Uterus (tissue), 4 donors: ENCODE results near the gene CTNNBIP1. TPM values are rescaled to one million over a fixed set of nuclear protein-coding genes. Genes with fewer than 3 reads are reported as not detected.
A peak's percentile ranks its signal among the peaks of the same experiment; 100 is the strongest.

Experiments
- DNase-seq, 2 donors: peaks; one replicate each; pipeline ENCODE4 v3.0.0-alpha.2; 2019 to 2020
- H3K27ac ChIP-seq, 2 donors: fragments of 200-600 bp; sonication (generic); 1 replicate in 1 of 2; 2 replicates in 1 of 2; pipeline ENCODE4 v1.5.1; 2016 to 2018
- H3K27me3 ChIP-seq, 2 donors: fragments of 200-600 bp; sonication (generic); one replicate each; pipeline ENCODE4 v1.5.1; 2018 to 2019; ENCODE audit warnings: control low read depth in 1 of 2
- H3K36me3 ChIP-seq, 2 donors: fragments of 200-600 bp; sonication (generic); one replicate each; pipeline ENCODE4 v1.5.1; 2019; ENCODE audit warnings: control low read depth in 1 of 2
- H3K4me1 ChIP-seq, 2 donors: fragments of 200-600 bp; sonication (generic); one replicate each; pipeline ENCODE4 v1.5.1; 2018 to 2019; ENCODE audit warnings: control low read depth in 1 of 2
- H3K4me3 ChIP-seq, 2 donors: fragments of 200-600 bp; sonication (generic); 1 replicate in 1 of 2; 2 replicates in 1 of 2; pipeline ENCODE4 v1.5.1; 2018 to 2019; ENCODE audit warnings: mild to moderate bottlenecking in 1 of 2
- H3K9me3 ChIP-seq, 2 donors: fragments of 200-600 bp; sonication (generic); one replicate each; pipeline ENCODE4 v1.5.1; 2019; ENCODE audit warnings: control low read depth in 1 of 2
- CTCF ChIP-seq, 4 experiments: fragments of 200-600 bp in 2 of 4; fragments of 450-650 bp in 2 of 4; sonication (generic) in 2 of 4; IDR thresholded peaks; one replicate each; pipeline ENCODE4 v1.5.1; 2016 to 2019; ENCODE audit warnings: antibody characterized with exemption in 4 of 4, mild to moderate bottlenecking in 2 of 4, moderate library complexity in 1 of 4
- POLR2A ChIP-seq, 2 donors: fragments of 450-650 bp; IDR thresholded peaks; one replicate each; pipeline ENCODE4 v1.6.1; 2016; ENCODE audit warnings: antibody characterized with exemption in 2 of 2, mild to moderate bottlenecking in 1 of 2, moderate library complexity in 1 of 2
- intact Hi-C: fragments of 100-400 bp; cut with DNase I; formaldehyde crosslinking; loops from one replicate; pipeline ENCODE4 v1.15.1; 2023; ENCODE audit warnings: low total_unique reads
- total RNA-seq, 4 donors: library from RNA; depleted of rRNA in 3 of 4; stranded (reverse); fragments of >200 nt in 3 of 4; gene quantifications; one replicate each; pipeline versions ENCODE4 v1.1.0 to v1.2.4, GENCODE V29; 2014 to 2023
- donor health status: DM: yes; HTN: yes; CAD: no.

CTNNBIP1 gene
- total RNA-seq, 4 donors from 2014 or later, result 4.7 to 26.6 (median 13.6) TPM

GRCh38 chr1:9870572-9870971 lies 39.5 kb downstream of the CTNNBIP1 start:
- Histone ChIP-seq H3K4me1 (peaks cover 0 to 3% of the 10 kb centered on the region in 2 donors), H3K27ac (no peak overlapping the region), H3K9me3 (no peaks in the 10 kb centered on the region), H3K36me3 (no peaks in the 10 kb centered on the region), H3K4me3 (no peak overlapping the region), H3K27me3 (no peaks in the 10 kb centered on the region)
- no peak for TF ChIP-seq CTCF (IDR thresholded peaks at IDR 0.05)
- no peak for TF ChIP-seq POLR2A (IDR thresholded peaks at IDR 0.05)
- intact Hi-C loops, result no loop called here
- no peak for DNase-seq

GRCh38 chr1:9869831-9870251 lies 40.2 kb downstream of the CTNNBIP1 start:
- Histone ChIP-seq H3K27me3 (no peaks in the 10 kb centered on the region), H3K9me3 (no peaks in the 10 kb centered on the region), H3K4me3 (no peak overlapping the region), H3K4me1 (peaks cover 0 to 3% of the 10 kb centered on the region in 2 donors), H3K36me3 (no peaks in the 10 kb centered on the region), H3K27ac (no peak overlapping the region)
- TF ChIP-seq CTCF (IDR thresholded peaks at IDR 0.05), result no peak
- TF ChIP-seq POLR2A (IDR thresholded peaks at IDR 0.05), result no peak
- intact Hi-C loops, result loop anchor here (5.0 to 10.0 kb wide), 3 partner anchors 88 to 245 kb away; no protein-coding TSS in a partner anchor
- DNase-seq, result no peak

- H3K4me1 ChIP-seq, result peaks cover 0 to 3% of the 10 kb centered on the region in 2 donors
- no peaks in the 10 kb centered on the region for H3K36me3 ChIP-seq
- intact Hi-C loops, result loop anchor here (5.0 to 10.0 kb wide), 3 partner anchors 86 to 243 kb away; no protein-coding TSS in a partner anchor
- H3K27me3 ChIP-seq, result no peaks in the 10 kb centered on the region
- no peak overlapping the region for H3K4me3 ChIP-seq
- no peak overlapping the region for H3K27ac ChIP-seq
- DNase-seq, result no peak
- no peak for TF ChIP-seq CTCF (IDR thresholded peaks at IDR 0.05)
- TF ChIP-seq POLR2A (IDR thresholded peaks at IDR 0.05), result no peak
- no peaks in the 10 kb centered on the region for H3K9me3 ChIP-seq
Measured at GRCh38 chr1:9868244-9868590, 41.9 kb downstream of the CTNNBIP1 start.

- TF ChIP-seq CTCF (IDR thresholded peaks at IDR 0.05) (peak; percentile 95 to 98 (median 96)), POLR2A (IDR thresholded peaks at IDR 0.05) (peak in 1 of 2 donors; percentile 14)
- no peaks in the 10 kb centered on the region for H3K9me3 ChIP-seq
- intact Hi-C loops, result loop anchor here (5.0 to 10.0 kb wide), 3 partner anchors 85 to 243 kb away; no protein-coding TSS in a partner anchor
- peaks cover 0 to 3% of the 10 kb centered on the region in 2 donors for H3K4me1 ChIP-seq
- no peak overlapping the region for H3K4me3 ChIP-seq
- no peak overlapping the region for H3K27ac ChIP-seq
- peak; percentile 84 to 85 for DNase-seq
- no peaks in the 10 kb centered on the region for H3K27me3 ChIP-seq
- H3K36me3 ChIP-seq, result no peaks in the 10 kb centered on the region
Measured at GRCh38 chr1:9867408-9868243, 42.4 kb downstream of the CTNNBIP1 start.

- DNase-seq, result no peak
- no peaks in the 10 kb centered on the region for H3K27me3 ChIP-seq
- H3K4me3 ChIP-seq, result no peak overlapping the region
- TF ChIP-seq POLR2A (IDR thresholded peaks at IDR 0.05) (no peak), CTCF (IDR thresholded peaks at IDR 0.05) (no peak)
- H3K4me1 ChIP-seq, result peaks cover 0 to 3% of the 10 kb centered on the region in 2 donors
- intact Hi-C loops, result loop anchor here (5.0 to 10.0 kb wide), 3 partner anchors 85 to 242 kb away; no protein-coding TSS in a partner anchor
- H3K27ac ChIP-seq, result no peak overlapping the region
- no peaks in the 10 kb centered on the region for H3K36me3 ChIP-seq
- H3K9me3 ChIP-seq, result no peaks in the 10 kb centered on the region
Measured at GRCh38 chr1:9866836-9867235, 43.2 kb downstream of the CTNNBIP1 start.
